HCT116 (cell line): ENCODE results near the gene UBE2G2. TPM values are rescaled to one million over a fixed set of nuclear protein-coding genes. Genes with fewer than 3 reads are reported as not detected.

Experiments
- ATAC-seq: fragments of 200-7000 bp; cut with Tn5 transposase; 2 replicates; pipeline ENCODE4 v1.9.1; 2020; ENCODE audit warnings: mild to moderate bottlenecking, moderate library complexity
- BruUV-seq: library from RNA; stranded (reverse); fragments of 400-500 nt; replicated peaks from 2 replicates; lab custom pipeline; 2021; lab: Mats Ljungman, UMichigan
- CTCF ChIA-PET: fragments of 300-600 bp; sonication (Branson Sonifier 250); formaldehyde crosslinking; loops from one replicate; lab custom pipeline; 2021; ENCODE audit warnings: antibody characterized with exemption; lab: Charles Lee
- POLR2A ChIA-PET: fragments of 300-600, 350-600 bp; sonication (Branson Sonifier 250); formaldehyde crosslinking; loops from one replicate; lab custom pipeline; 2021; ENCODE audit warnings: antibody characterized with exemption; lab: Charles Lee
- RAD21 ChIA-PET, 2 experiments: fragments of 300-600 bp; sonication (Branson Sonifier 250); formaldehyde crosslinking; loops; one replicate each; lab custom pipeline; 2023; ENCODE audit warnings: low total read pairs in 2 of 2; ENCODE audit not compliant: uncharacterized antibody in 2 of 2, unreplicated experiment in 2 of 2, low non-redundant PET in 1 of 2; lab: Charles Lee
- DNase-seq: peaks from one replicate; pipeline ENCODE4 v3.0.0-alpha.2; 2010; ENCODE audit warnings: low read depth, low spot score
- H2AFZ ChIP-seq: fragments of 200-600 bp; shearing (Covaris generic), sonication (generic); 2 replicates; pipeline ENCODE4 v1.6.1; 2017; ENCODE audit warnings: low read depth, mixed run types, mixed read lengths, antibody characterized with exemption, low read length; ENCODE audit not compliant: poor library complexity, severe bottlenecking
- H3K27ac ChIP-seq: 2 replicates; pipeline ENCODE4 v1.5.1; 2012; ENCODE audit warnings: low read depth, low read length
- H3K27me3 ChIP-seq: fragments of 200-600 bp; sonication (generic); 2 replicates; pipeline ENCODE4 v1.6.1; 2016; ENCODE audit warnings: mixed run types, low read length, mixed read lengths; ENCODE audit not compliant: insufficient read depth
- H3K36me3 ChIP-seq, 2 experiments: fragments of 200-500 bp in 1 of 2; fragments of 200-600 bp in 1 of 2; sonication (Bioruptor generic) in 1 of 2; sonication (generic) in 1 of 2; 2 replicates each; pipeline versions ENCODE4 v1.5.1 to v1.6.1; 2014 to 2016; ENCODE audit warnings: low read length in 2 of 2, inconsistent platforms in 1 of 2, mixed read lengths in 1 of 2, mixed run types in 1 of 2; ENCODE audit not compliant: insufficient read depth in 2 of 2, control insufficient read depth in 1 of 2
- H3K4me1 ChIP-seq, 2 experiments: fragments of 200-600 bp in 1 of 2; sonication (generic) in 1 of 2; 2 replicates each; pipeline versions ENCODE4 v1.5.1 to v1.6.1; 2012 to 2017; ENCODE audit warnings: low read length in 2 of 2, inconsistent platforms in 1 of 2, mild to moderate bottlenecking in 1 of 2, mixed read lengths in 1 of 2, mixed run types in 1 of 2, moderate library complexity in 1 of 2; ENCODE audit not compliant: insufficient read depth in 2 of 2, control insufficient read depth in 1 of 2
- H3K4me2 ChIP-seq: fragments of 200-600 bp; sonication (generic); 2 replicates; pipeline ENCODE4 v1.6.1; 2017; ENCODE audit warnings: mixed run types, low read length, mixed read lengths
- H3K4me3 ChIP-seq, 2 experiments: fragments of 200-600 bp in 1 of 2; sonication (generic) in 1 of 2; replicated peaks in 1 of 2; 2 replicates each; pipeline ENCODE4 v1.5.1; 2011 to 2016; ENCODE audit warnings: low read length in 2 of 2, control low read depth in 1 of 2, low read depth in 1 of 2, mild to moderate bottlenecking in 1 of 2, mixed read lengths in 1 of 2, mixed run types in 1 of 2
- H3K79me2 ChIP-seq: fragments of 200-600 bp; sonication (generic); 2 replicates; pipeline ENCODE4 v1.6.1; 2017; ENCODE audit warnings: mild to moderate bottlenecking, mixed run types, low read length, moderate library complexity, mixed read lengths; ENCODE audit not compliant: insufficient read depth
- H3K9ac ChIP-seq: fragments of 200-600 bp; sonication (generic); 2 replicates; pipeline ENCODE4 v1.6.1; 2016; ENCODE audit warnings: low read length, mixed read lengths
- H3K9me2 ChIP-seq: fragments of 200-600 bp; sonication (generic), shearing (Covaris generic); 2 replicates; pipeline ENCODE4 v1.6.1; 2017; ENCODE audit warnings: mixed run types, mild to moderate bottlenecking, moderate library complexity; ENCODE audit not compliant: insufficient read depth
- H3K9me3 ChIP-seq, 2 experiments: fragments of 200-500 bp in 1 of 2; fragments of 200-600 bp in 1 of 2; sonication (Bioruptor generic) in 1 of 2; sonication (generic) in 1 of 2; 2 replicates each; pipeline ENCODE4 v1.6.1; 2014 to 2017; ENCODE audit warnings: low read length in 2 of 2, mixed read lengths in 2 of 2, inconsistent platforms in 1 of 2, low read depth in 1 of 2, mild to moderate bottlenecking in 1 of 2, mixed run types in 1 of 2, moderate library complexity in 1 of 2; ENCODE audit not compliant: control insufficient read depth in 1 of 2, insufficient read depth in 1 of 2
- H4K20me1 ChIP-seq: fragments of 200-600 bp; sonication (generic), shearing (Covaris generic); 2 replicates; pipeline ENCODE4 v1.6.1; 2017; ENCODE audit warnings: mixed run types, mild to moderate bottlenecking, moderate library complexity; ENCODE audit not compliant: insufficient read depth
- CBX3 ChIP-seq: IDR thresholded peaks from 2 replicates; pipeline ENCODE4 v1.6.1; 2012; ENCODE audit warnings: low read depth
- CEBPB ChIP-seq: IDR thresholded peaks from 2 replicates; pipeline ENCODE4 v1.6.1; 2012; ENCODE audit warnings: low read depth
- EGR1 ChIP-seq: IDR thresholded peaks from 2 replicates; pipeline ENCODE4 v1.6.1; 2012; ENCODE audit warnings: low read depth
- ELF1 ChIP-seq: IDR thresholded peaks from 2 replicates; pipeline ENCODE4 v1.6.1; 2012; ENCODE audit warnings: low read depth, borderline replicate concordance
- EZH2 ChIP-seq: fragments of 200-600 bp; sonication (generic); IDR thresholded peaks from 2 replicates; pipeline ENCODE4 v1.6.1; 2017; ENCODE audit warnings: antibody characterized with exemption, mixed run types
- EZH2phosphoT487 ChIP-seq: fragments of 200-600 bp; IDR thresholded peaks from 2 replicates; pipeline ENCODE4 v1.6.1; 2018; ENCODE audit warnings: antibody characterized with exemption, borderline replicate concordance
- FOSL1 ChIP-seq: IDR thresholded peaks from 2 replicates; pipeline ENCODE4 v1.6.1; 2012; ENCODE audit warnings: low read depth
- JUND ChIP-seq: IDR thresholded peaks from 2 replicates; pipeline ENCODE4 v1.6.1; 2012
- POLR2A ChIP-seq: IDR thresholded peaks from 2 replicates; pipeline ENCODE4 v1.7.0; 2011; ENCODE audit warnings: borderline replicate concordance; ENCODE audit not compliant: insufficient read depth, insufficient read length; ENCODE audit errors: extremely low read depth
- POLR2AphosphoS5 ChIP-seq: IDR thresholded peaks from 2 replicates; pipeline ENCODE4 v1.6.1; 2011; ENCODE audit warnings: mild to moderate bottlenecking, low read depth, low read length, moderate library complexity
- SIN3A ChIP-seq: IDR thresholded peaks from 2 replicates; pipeline ENCODE4 v1.6.1; 2012; ENCODE audit warnings: low read depth
- SP1 ChIP-seq: IDR thresholded peaks from 2 replicates; pipeline ENCODE4 v1.6.1; 2012; ENCODE audit warnings: low read depth
- SRF ChIP-seq: IDR thresholded peaks from 2 replicates; pipeline ENCODE4 v1.6.1; 2012; ENCODE audit warnings: low read depth
- TCF7L2 ChIP-seq: IDR thresholded peaks from 2 replicates; pipeline ENCODE4 v1.7.0; 2011; ENCODE audit warnings: borderline replicate concordance, inconsistent platforms; ENCODE audit not compliant: insufficient read depth, insufficient read length; ENCODE audit errors: extremely low read depth
- YY1 ChIP-seq: IDR thresholded peaks from 2 replicates; pipeline ENCODE4 v1.6.1; 2011; ENCODE audit warnings: low read length, low read depth, moderate library complexity, mild to moderate bottlenecking; ENCODE audit not compliant: insufficient replicate concordance; ENCODE audit errors: extremely low read depth
- ZFX ChIP-seq: fragments of 450-650 bp; IDR thresholded peaks from 2 replicates; pipeline ENCODE4 v1.6.1; 2017
- intact Hi-C: fragments of 100-400 bp; cut with micrococcal nuclease; formaldehyde crosslinking; loops from 2 replicates; pipeline ENCODE4 v1.10.0; 2022
- total RNA-seq: library from RNA; stranded (reverse); gene quantifications from one replicate; pipeline ENCODE4 v1.2.1, GENCODE V29; 2021; ENCODE audit not compliant: unreplicated experiment
- TF ChIP-seq, protein P1 (sequence below): IDR thresholded peaks from 2 replicates; pipeline ENCODE4 v1.6.1; 2012
- TF ChIP-seq, protein P2 (sequence below): IDR thresholded peaks from 2 replicates; pipeline ENCODE4 v1.6.1; 2012
- TF ChIP-seq, protein P3 (sequence below): IDR thresholded peaks from 2 replicates; pipeline ENCODE4 v1.6.1; 2012; ENCODE audit warnings: low read depth
- TF ChIP-seq, protein P4 (sequence below): IDR thresholded peaks from 2 replicates; pipeline ENCODE4 v1.6.1; 2011; ENCODE audit warnings: mild to moderate bottlenecking, low read length, moderate library complexity; ENCODE audit not compliant: insufficient replicate concordance; ENCODE audit errors: extremely low read depth

Gene UBE2G2
- total RNA-seq, 1 experiment from 2014 or later = 86.5 TPM

DNA sequence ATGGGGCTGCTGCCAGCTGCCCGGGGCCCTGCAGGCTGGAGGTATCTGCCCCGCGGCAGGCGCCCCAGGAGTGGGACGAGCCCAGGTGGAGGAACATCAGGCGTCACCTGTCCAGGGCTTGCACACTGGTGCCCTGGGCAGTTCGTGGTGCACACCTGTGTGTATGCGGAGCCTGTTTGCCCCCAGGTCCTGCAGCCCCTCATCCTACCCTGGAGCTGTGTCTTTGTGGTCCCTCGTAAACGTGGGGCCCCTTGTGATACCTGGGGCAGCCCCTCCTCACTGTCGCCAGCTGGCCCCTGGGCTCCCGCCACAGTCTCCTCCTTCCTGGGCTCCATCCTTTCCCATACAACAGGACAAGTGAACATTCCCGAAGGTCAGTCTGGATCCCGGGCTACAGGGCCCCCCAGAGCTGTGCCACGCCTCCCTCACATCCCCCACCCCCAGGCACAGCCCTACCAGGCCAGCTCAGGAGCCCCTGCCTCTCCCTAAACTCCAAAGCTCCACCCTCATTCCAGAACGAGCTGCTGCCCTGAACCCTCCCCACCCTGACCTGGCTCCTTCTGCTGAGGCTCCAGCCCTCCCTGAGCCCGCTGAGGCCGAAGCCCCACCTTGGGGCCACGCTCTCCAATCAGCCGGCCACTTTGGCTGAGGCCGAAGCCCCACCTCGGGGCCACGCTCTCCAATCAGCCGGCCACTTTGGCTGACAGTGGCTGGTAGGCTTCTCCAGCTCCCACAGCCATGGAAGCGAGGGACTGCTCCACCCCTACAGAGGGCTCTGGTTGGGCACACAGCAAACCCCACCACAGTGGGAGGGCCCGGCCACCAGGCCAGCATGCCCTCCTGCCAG lies 42.6 kb downstream of the UBE2G2 start:
- no peaks in the 10 kb centered on the region for H4K20me1 ChIP-seq
- H3K4me2 ChIP-seq = no peak overlapping the region
- ChIA-PET POLR2A (interaction anchor here (0.6 kb wide), 1 partner anchor 25 kb away, joined by 5 read pairs; no protein-coding TSS in a partner anchor), CTCF (no interaction called here)
- H3K4me3 ChIP-seq = no peak overlapping the region
- no peak for DNase-seq
- no peaks in the 10 kb centered on the region for H3K9me3 ChIP-seq
- ATAC-seq = no peak
- H3K79me2 ChIP-seq = no peaks in the 10 kb centered on the region
- H2AFZ ChIP-seq = no peak overlapping the region
- no peaks in the 10 kb centered on the region for H3K27me3 ChIP-seq
- TF ChIP-seq ZFX (no peak), EZH2 (no peak), YY1 (no peak), TCF7L2 (no peak), FOSL1 (no peak), SP1 (no peak), JUND (no peak), POLR2AphosphoS5 (no peak), ELF1 (no peak), EZH2phosphoT487 (no peak), CEBPB (no peak), SRF (no peak), POLR2A (no peak), SIN3A (no peak), EGR1 (no peak), CBX3 (no peak)
- TF ChIP-seq, protein P1, sequence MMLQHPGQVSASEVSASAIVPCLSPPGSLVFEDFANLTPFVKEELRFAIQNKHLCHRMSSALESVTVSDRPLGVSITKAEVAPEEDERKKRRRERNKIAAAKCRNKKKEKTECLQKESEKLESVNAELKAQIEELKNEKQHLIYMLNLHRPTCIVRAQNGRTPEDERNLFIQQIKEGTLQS = no peak
- TF ChIP-seq, protein P2, sequence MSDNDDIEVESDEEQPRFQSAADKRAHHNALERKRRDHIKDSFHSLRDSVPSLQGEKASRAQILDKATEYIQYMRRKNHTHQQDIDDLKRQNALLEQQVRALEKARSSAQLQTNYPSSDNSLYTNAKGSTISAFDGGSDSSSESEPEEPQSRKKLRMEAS = no peak
- TF ChIP-seq, protein P3, sequence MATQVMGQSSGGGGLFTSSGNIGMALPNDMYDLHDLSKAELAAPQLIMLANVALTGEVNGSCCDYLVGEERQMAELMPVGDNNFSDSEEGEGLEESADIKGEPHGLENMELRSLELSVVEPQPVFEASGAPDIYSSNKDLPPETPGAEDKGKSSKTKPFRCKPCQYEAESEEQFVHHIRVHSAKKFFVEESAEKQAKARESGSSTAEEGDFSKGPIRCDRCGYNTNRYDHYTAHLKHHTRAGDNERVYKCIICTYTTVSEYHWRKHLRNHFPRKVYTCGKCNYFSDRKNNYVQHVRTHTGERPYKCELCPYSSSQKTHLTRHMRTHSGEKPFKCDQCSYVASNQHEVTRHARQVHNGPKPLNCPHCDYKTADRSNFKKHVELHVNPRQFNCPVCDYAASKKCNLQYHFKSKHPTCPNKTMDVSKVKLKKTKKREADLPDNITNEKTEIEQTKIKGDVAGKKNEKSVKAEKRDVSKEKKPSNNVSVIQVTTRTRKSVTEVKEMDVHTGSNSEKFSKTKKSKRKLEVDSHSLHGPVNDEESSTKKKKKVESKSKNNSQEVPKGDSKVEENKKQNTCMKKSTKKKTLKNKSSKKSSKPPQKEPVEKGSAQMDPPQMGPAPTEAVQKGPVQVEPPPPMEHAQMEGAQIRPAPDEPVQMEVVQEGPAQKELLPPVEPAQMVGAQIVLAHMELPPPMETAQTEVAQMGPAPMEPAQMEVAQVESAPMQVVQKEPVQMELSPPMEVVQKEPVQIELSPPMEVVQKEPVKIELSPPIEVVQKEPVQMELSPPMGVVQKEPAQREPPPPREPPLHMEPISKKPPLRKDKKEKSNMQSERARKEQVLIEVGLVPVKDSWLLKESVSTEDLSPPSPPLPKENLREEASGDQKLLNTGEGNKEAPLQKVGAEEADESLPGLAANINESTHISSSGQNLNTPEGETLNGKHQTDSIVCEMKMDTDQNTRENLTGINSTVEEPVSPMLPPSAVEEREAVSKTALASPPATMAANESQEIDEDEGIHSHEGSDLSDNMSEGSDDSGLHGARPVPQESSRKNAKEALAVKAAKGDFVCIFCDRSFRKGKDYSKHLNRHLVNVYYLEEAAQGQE = no peak
- TF ChIP-seq, protein P4, sequence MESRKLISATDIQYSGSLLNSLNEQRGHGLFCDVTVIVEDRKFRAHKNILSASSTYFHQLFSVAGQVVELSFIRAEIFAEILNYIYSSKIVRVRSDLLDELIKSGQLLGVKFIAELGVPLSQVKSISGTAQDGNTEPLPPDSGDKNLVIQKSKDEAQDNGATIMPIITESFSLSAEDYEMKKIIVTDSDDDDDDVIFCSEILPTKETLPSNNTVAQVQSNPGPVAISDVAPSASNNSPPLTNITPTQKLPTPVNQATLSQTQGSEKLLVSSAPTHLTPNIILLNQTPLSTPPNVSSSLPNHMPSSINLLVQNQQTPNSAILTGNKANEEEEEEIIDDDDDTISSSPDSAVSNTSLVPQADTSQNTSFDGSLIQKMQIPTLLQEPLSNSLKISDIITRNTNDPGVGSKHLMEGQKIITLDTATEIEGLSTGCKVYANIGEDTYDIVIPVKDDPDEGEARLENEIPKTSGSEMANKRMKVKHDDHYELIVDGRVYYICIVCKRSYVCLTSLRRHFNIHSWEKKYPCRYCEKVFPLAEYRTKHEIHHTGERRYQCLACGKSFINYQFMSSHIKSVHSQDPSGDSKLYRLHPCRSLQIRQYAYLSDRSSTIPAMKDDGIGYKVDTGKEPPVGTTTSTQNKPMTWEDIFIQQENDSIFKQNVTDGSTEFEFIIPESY = no peak
- TF ChIP-seq, all 23 proteins: peak for 0
- Histone ChIP-seq H3K4me1 (peaks cover 5 to 8% of the 10 kb centered on the region in 2 experiments; a peak in 3 of 4 replicates), H3K9ac (no peak overlapping the region), H3K9me2 (no peaks in the 10 kb centered on the region), H3K36me3 (no peaks in the 10 kb centered on the region), H3K27ac (no peak overlapping the region)
- RAD21 ChIA-PET = no interaction called here
- intact Hi-C loops = no loop called here
- BruUV-seq = no TSS peak
